KMS-11 (cell line): ENCODE data around the gene MEGF10.

Experiments used
- H2AFZ ChIP-seq: fragments of 200-600 bp; sonication (generic); 2 replicates; pipeline ENCODE4 v1.6.1; 2016; ENCODE audit warnings: antibody characterized with exemption, mixed run types, low read depth
- H3K27ac ChIP-seq: fragments of 200-600 bp; sonication (generic); 2 replicates; pipeline ENCODE4 v1.6.1; 2016; ENCODE audit warnings: mild to moderate bottlenecking, mixed run types
- H3K27me3 ChIP-seq: fragments of 200-600 bp; sonication (generic); 2 replicates; pipeline ENCODE4 v1.6.1; 2017; ENCODE audit warnings: mild to moderate bottlenecking, low read depth, mixed run types, moderate library complexity; ENCODE audit not compliant: insufficient read depth
- H3K36me3 ChIP-seq: fragments of 200-600 bp; sonication (generic); 2 replicates; pipeline ENCODE4 v1.6.1; 2017; ENCODE audit warnings: mild to moderate bottlenecking, mixed run types; ENCODE audit not compliant: insufficient read depth
- H3K4me1 ChIP-seq: fragments of 200-600 bp; sonication (generic); 2 replicates; pipeline ENCODE4 v1.6.1; 2016; ENCODE audit warnings: mild to moderate bottlenecking, low read depth, mixed run types; ENCODE audit not compliant: poor library complexity, severe bottlenecking
- H3K4me2 ChIP-seq: fragments of 200-600 bp; sonication (generic); 2 replicates; pipeline ENCODE4 v1.7.0; 2016; ENCODE audit warnings: mild to moderate bottlenecking, mixed run types
- H3K4me3 ChIP-seq: fragments of 200-600 bp; sonication (generic); IDR thresholded peaks from 2 replicates; pipeline ENCODE4 v1.6.1; 2017; ENCODE audit warnings: low read depth, low read length, mixed read lengths; ENCODE audit not compliant: insufficient read depth
- H3K79me2 ChIP-seq: fragments of 200-600 bp; sonication (generic); 2 replicates; pipeline ENCODE4 v1.6.1; 2016; ENCODE audit warnings: low read depth, mixed run types; ENCODE audit not compliant: insufficient read depth
- H3K9ac ChIP-seq: fragments of 200-600 bp; sonication (generic); 2 replicates; pipeline ENCODE4 v1.6.1; 2016; ENCODE audit warnings: mild to moderate bottlenecking, mixed run types
- H4K20me1 ChIP-seq: fragments of 200-600 bp; sonication (generic); 2 replicates; pipeline ENCODE4 v1.6.1; 2016; ENCODE audit warnings: mild to moderate bottlenecking, mixed run types; ENCODE audit not compliant: insufficient read depth
- TF ChIP-seq, protein P1 (sequence below): fragments of 200-600 bp; sonication (generic); conservative IDR thresholded peaks from 2 replicates; pipeline ENCODE4 v1.6.1; 2017; ENCODE audit warnings: low read depth, mild to moderate bottlenecking, antibody characterized with exemption, low read length, moderate library complexity, mixed read lengths

Gene MEGF10

DNA sequence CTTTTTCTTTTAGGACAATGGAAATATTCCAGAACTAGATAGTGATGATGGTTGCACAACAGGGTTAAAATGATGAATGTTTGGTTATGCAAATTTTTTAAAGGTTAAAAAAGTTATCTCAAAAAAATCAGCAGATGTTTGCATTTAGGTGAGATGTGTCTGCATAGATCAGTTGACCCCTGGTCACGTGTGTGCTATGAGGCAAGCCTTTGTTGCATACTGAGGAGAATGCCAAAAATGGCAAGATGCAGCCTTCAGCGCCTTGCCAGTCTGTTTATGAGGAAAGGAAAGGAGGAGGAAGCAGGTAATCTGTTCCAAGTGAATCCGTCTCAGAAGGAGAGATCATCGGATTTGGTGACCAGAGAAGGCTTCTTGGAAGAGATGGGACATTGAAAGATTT, 11.9 kb downstream of the MEGF10 start:
- no peaks in the 10 kb centered on the region for H4K20me1 ChIP-seq
- H3K4me1 ChIP-seq = no peaks in the 10 kb centered on the region
- H3K36me3 ChIP-seq = no peaks in the 10 kb centered on the region
- no peak overlapping the region for H2AFZ ChIP-seq
- no peak overlapping the region for H3K4me3 ChIP-seq
- H3K27me3 ChIP-seq = no peaks in the 10 kb centered on the region
- no peak overlapping the region for H3K27ac ChIP-seq
- TF ChIP-seq, protein P1, sequence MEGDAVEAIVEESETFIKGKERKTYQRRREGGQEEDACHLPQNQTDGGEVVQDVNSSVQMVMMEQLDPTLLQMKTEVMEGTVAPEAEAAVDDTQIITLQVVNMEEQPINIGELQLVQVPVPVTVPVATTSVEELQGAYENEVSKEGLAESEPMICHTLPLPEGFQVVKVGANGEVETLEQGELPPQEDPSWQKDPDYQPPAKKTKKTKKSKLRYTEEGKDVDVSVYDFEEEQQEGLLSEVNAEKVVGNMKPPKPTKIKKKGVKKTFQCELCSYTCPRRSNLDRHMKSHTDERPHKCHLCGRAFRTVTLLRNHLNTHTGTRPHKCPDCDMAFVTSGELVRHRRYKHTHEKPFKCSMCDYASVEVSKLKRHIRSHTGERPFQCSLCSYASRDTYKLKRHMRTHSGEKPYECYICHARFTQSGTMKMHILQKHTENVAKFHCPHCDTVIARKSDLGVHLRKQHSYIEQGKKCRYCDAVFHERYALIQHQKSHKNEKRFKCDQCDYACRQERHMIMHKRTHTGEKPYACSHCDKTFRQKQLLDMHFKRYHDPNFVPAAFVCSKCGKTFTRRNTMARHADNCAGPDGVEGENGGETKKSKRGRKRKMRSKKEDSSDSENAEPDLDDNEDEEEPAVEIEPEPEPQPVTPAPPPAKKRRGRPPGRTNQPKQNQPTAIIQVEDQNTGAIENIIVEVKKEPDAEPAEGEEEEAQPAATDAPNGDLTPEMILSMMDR = no peak
- H3K4me2 ChIP-seq = no peak overlapping the region
- no peak overlapping the region for H3K9ac ChIP-seq
- H3K79me2 ChIP-seq = no peaks in the 10 kb centered on the region

DNA sequence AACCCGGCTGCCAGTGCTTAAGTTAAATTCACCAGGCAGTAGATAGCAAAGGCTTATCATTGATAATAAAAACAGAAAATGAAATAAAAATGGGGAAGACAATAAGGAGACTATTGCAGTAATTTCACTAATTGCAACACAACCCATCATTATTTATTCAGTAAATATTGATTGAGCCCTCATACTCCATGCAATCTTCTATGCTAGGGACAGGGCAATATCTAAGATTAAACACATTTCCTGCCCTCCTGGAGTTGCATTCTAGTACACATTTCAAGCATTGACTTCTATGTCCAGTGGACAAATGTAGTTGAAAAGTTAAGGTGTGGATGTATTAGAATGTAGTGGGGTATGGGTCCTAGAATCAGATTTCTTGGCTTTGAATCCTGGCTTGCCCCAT, 12.8 kb downstream of the MEGF10 start:
- Histone ChIP-seq H2AFZ (no peak overlapping the region), H4K20me1 (no peaks in the 10 kb centered on the region), H3K4me1 (no peaks in the 10 kb centered on the region), H3K4me2 (no peak overlapping the region), H3K27ac (no peak overlapping the region), H3K27me3 (no peaks in the 10 kb centered on the region), H3K36me3 (no peaks in the 10 kb centered on the region), H3K4me3 (no peak overlapping the region), H3K79me2 (no peaks in the 10 kb centered on the region), H3K9ac (no peak overlapping the region)
- TF ChIP-seq, protein P1 = no peak

DNA sequence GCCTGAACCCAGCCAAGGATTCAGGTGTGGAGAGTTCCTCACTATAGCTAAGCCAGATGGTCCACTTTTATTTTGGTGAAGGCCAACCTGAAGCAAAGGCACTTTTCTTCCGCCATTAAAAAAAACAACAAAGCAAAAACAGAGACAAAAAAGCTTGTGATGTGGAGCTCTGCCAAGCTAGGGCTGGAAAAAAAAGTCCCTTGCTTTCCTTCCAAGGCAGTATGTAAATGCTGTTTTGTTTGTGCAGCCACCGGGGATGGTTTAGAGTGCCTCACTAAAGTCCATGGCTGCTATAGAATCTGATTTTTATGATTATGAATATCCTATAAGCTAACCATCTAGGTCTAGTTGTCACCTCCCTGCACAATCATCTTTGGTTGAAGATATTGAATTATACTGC, 14.9 kb downstream of the MEGF10 start:
- no peak overlapping the region for H3K9ac ChIP-seq

GRCh38 chr5:127306036-127306435, 15.4 kb downstream of the MEGF10 start:
- no peak overlapping the region for H3K4me2 ChIP-seq
- no peak overlapping the region for H2AFZ ChIP-seq
- H3K36me3 ChIP-seq = no peaks in the 10 kb centered on the region
- H3K27ac ChIP-seq = no peak overlapping the region
- no peaks in the 10 kb centered on the region for H3K4me1 ChIP-seq
- H3K27me3 ChIP-seq = no peaks in the 10 kb centered on the region
- TF ChIP-seq, protein P1 = no peak
- H3K9ac ChIP-seq = no peak overlapping the region
- no peak overlapping the region for H3K4me3 ChIP-seq
- H3K79me2 ChIP-seq = no peaks in the 10 kb centered on the region
- no peaks in the 10 kb centered on the region for H4K20me1 ChIP-seq

More for the DNA sequence above, 14.9 kb downstream of the MEGF10 start:
- Histone ChIP-seq H3K27ac (no peak overlapping the region), H3K4me2 (no peak overlapping the region), H4K20me1 (no peaks in the 10 kb centered on the region), H3K4me1 (no peaks in the 10 kb centered on the region), H3K36me3 (no peaks in the 10 kb centered on the region), H2AFZ (no peak overlapping the region), H3K4me3 (no peak overlapping the region), H3K79me2 (no peaks in the 10 kb centered on the region), H3K27me3 (no peaks in the 10 kb centered on the region)
- TF ChIP-seq, protein P1 = no peak
